Gastrocnemius medialis (tissue), 4 donors: ENCODE results near the gene GPR42.

ENCODE experiments used
- CTCF ChIP-seq, 5 experiments: fragments of 450-650 bp in 3 of 5; fragments of 200-600 bp in 2 of 5; sonication (generic) in 2 of 5; IDR thresholded peaks in 4 of 5; conservative IDR thresholded peaks in 1 of 5; 1 replicate in 4 of 5; 2 replicates in 1 of 5; pipeline ENCODE4 v1.5.1; 2016 to 2019; ENCODE audit warnings: antibody characterized with exemption in 5 of 5, mild to moderate bottlenecking in 3 of 5, moderate library complexity in 3 of 5
- POLR2A ChIP-seq, 2 donors: fragments of 450-650 bp; IDR thresholded peaks; one replicate each; pipeline ENCODE4 v1.6.1; 2017; ENCODE audit warnings: antibody characterized with exemption in 2 of 2, mild to moderate bottlenecking in 2 of 2, moderate library complexity in 2 of 2

GRCh38 chr19:35416331-35416730 is 45.5 kb downstream of the GPR42 start:
- TF ChIP-seq CTCF (IDR thresholded peaks at IDR 0.05 in 4 of 5, conservative IDR thresholded peaks at IDR 0.05 in 1 of 5) (no peak), POLR2A (IDR thresholded peaks at IDR 0.05) (no peak)
